C4-2B (cell line): Measurements from ENCODE around the gene TGFBR2.

Source experiments
- ZFX ChIP-seq: fragments of 450-650 bp; IDR thresholded peaks from 2 replicates; pipeline ENCODE4 v1.6.1; 2017
- TF ChIP-seq, protein P1 (sequence below): fragments of 450-650 bp; conservative IDR thresholded peaks from 2 replicates; pipeline ENCODE4 v1.5.1; 2017; ENCODE audit warnings: mild to moderate bottlenecking

DNA sequence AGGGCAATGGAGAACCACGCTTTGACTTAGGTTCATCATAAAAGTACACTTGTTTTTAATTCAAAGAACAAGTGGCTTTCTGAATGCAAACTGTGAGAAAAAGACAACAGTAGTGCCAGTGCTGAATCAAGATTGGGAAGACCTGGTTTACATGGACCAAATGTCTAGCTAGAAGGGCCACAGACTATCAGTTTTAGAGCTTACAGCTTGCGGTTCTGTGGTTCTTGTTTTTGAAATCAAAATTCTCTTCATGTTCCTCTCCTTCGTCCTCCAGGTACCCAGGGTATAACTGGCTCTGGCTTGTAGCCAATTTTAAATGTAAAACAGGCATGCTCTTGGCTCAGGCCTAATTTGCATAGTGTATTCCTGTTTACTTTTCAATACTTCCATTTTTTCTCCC, 124.6 kb downstream of the TGFBR2 start:
- TF ChIP-seq, protein P1, sequence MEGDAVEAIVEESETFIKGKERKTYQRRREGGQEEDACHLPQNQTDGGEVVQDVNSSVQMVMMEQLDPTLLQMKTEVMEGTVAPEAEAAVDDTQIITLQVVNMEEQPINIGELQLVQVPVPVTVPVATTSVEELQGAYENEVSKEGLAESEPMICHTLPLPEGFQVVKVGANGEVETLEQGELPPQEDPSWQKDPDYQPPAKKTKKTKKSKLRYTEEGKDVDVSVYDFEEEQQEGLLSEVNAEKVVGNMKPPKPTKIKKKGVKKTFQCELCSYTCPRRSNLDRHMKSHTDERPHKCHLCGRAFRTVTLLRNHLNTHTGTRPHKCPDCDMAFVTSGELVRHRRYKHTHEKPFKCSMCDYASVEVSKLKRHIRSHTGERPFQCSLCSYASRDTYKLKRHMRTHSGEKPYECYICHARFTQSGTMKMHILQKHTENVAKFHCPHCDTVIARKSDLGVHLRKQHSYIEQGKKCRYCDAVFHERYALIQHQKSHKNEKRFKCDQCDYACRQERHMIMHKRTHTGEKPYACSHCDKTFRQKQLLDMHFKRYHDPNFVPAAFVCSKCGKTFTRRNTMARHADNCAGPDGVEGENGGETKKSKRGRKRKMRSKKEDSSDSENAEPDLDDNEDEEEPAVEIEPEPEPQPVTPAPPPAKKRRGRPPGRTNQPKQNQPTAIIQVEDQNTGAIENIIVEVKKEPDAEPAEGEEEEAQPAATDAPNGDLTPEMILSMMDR = no peak
- TF ChIP-seq ZFX = no peak
